ENCODE data around the gene RREB1.

Gene RREB1

GRCh38 chr6:7224731-7225130 is 117.0 kb downstream of the RREB1 start:
- DNase-seq (ENCODE audit: low spot score): no peak

GRCh38 chr6:7228662-7229375 is 121.1 kb downstream of the RREB1 start:
- DNase-seq (ENCODE audit: low spot score): no peak

DNA sequence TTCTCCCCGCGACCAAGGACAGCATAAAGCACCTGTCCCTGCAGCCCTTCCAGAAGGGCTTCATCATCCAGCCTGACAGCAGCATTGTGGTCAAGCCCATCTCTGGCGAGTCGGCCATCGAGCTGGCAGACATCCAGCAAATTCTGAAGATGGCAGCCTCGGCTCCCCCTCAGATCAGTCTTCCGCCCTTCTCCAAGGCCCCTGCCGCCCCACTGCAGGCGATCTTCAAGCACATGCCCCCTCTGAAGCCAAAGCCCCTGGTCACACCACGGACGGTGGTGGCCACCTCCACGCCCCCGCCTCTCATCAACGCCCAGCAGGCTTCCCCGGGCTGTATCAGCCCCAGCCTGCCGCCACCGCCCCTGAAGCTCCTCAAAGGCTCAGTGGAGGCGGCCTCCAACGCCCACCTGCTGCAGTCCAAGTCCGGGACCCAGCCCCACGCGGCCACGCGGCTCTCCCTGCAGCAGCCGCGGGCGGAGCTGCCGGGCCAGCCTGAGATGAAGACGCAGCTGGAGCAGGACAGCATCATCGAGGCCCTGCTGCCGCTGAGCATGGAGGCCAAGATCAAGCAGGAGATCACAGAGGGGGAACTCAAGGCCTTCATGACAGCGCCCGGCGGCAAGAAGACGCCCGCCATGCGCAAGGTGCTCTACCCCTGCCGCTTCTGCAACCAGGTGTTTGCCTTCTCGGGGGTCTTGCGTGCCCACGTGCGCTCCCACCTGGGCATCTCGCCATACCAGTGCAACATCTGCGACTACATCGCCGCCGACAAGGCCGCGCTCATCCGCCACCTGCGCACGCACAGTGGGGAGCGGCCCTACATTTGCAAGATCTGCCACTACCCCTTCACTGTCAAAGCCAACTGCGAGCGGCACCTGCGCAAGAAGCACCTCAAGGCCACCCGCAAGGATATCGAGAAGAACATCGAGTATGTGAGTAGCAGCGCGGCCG is 121.9 kb downstream of the RREB1 start:
- no peak for DNase-seq (ENCODE audit: low spot score)

DNA sequence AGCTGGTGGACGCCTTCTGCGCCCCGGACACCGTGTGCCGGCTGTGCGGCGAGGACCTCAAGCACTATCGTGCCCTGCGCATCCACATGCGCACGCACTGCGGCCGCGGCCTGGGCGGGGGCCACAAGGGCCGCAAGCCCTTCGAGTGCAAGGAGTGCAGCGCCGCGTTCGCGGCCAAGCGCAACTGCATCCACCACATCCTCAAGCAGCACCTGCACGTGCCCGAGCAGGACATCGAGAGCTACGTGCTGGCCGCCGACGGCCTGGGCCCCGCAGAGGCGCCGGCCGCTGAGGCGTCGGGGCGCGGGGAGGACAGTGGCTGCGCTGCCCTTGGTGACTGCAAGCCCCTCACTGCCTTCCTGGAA is 122.5 kb downstream of the RREB1 start:
- no peak for DNase-seq (ENCODE audit: low spot score)

DNA sequence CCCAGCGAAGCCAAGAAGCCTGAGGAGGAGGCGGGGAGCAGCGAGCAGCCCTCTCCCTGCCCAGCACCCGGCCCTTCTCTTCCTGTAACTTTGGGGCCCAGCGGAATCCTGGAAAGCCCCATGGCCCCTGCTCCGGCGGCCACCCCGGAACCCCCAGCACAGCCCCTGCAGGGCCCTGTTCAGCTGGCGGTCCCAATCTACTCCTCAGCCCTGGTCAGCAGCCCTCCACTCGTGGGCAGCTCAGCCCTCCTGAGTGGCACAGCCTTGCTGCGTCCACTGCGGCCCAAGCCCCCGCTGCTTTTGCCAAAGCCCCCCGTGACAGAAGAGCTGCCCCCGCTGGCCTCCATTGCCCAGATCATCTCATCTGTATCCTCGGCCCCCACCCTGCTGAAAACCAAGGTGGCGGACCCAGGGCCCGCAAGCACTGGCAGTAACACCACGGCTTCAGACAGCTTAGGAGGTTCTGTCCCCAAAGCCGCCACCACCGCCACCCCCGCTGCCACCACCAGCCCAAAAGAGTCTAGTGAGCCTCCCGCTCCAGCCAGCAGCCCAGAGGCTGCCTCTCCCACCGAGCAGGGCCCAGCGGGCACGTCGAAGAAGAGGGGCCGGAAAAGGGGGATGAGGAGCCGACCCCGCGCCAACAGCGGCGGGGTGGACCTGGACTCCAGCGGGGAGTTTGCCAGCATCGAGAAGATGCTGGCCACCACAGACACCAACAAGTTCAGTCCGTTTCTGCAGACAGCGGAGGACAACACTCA is 123.4 kb downstream of the RREB1 start:
- no peak for DNase-seq (ENCODE audit: low spot score)

GRCh38 chr6:7232351-7232750 is 124.6 kb downstream of the RREB1 start:
- no peak for DNase-seq (ENCODE audit: low spot score)

DNA sequence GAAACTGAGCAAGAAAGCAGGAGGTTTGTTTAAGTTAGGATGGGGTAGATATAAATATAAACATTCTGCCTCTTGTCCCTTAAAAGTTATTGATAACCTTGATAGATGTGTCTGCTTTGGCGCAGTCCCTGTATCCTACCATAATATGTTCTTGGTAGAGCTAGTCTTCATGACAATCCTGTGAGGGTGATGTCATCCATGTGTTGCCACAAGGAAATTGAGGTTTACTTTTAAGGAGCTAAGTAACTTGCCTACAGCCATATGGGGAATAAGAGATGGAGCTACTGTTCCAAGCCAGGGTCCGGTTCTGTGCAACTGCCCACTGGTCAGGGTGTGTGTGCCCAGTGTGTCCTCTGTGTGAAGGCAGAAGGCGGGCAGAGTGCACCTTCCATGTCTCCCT is 126.8 kb downstream of the RREB1 start:
- no peak for DNase-seq (ENCODE audit: low spot score)

- no peak for DNase-seq (ENCODE audit: low spot score)
Measured at GRCh38 chr6:7235712-7236305, 128.0 kb downstream of the RREB1 start.

- DNase-seq (ENCODE audit: low spot score): no peak
Measured at GRCh38 chr6:7236306-7237209, 128.8 kb downstream of the RREB1 start.

GRCh38 chr6:7237653-7238188 is 130.0 kb downstream of the RREB1 start:
- DNase-seq (ENCODE audit: low spot score): no peak

- DNase-seq (ENCODE audit: low spot score): no peak
Measured at GRCh38 chr6:7238526-7238899, 130.8 kb downstream of the RREB1 start.

- DNase-seq (ENCODE audit: low spot score): no peak
Measured at GRCh38 chr6:7238900-7239589, 131.3 kb downstream of the RREB1 start.

DNA sequence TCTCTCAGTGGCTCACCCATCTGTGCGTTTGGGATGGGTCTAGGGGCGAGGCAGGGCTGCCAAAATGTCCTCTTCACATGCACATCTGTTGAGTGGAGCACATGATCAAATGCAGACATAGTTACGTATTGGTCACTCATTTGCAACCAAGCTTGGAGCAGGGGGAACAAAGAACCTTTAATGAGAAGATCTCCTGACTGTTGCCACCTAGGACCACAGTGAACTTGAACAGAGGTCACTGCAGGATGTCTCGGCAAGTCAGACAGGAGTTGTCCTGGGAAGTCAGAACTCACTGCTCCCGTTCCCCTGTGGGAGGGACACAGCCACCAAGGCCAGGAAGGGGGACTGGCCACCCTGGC is 131.8 kb downstream of the RREB1 start:
- DNase-seq (ENCODE audit: low spot score): no peak

- DNase-seq (ENCODE audit: low spot score): no peak
Measured at GRCh38 chr6:7240351-7240750, 132.6 kb downstream of the RREB1 start.

GRCh38 chr6:7241160-7241559 is 133.4 kb downstream of the RREB1 start:
- DNase-seq (ENCODE audit: low spot score): no peak

DNA sequence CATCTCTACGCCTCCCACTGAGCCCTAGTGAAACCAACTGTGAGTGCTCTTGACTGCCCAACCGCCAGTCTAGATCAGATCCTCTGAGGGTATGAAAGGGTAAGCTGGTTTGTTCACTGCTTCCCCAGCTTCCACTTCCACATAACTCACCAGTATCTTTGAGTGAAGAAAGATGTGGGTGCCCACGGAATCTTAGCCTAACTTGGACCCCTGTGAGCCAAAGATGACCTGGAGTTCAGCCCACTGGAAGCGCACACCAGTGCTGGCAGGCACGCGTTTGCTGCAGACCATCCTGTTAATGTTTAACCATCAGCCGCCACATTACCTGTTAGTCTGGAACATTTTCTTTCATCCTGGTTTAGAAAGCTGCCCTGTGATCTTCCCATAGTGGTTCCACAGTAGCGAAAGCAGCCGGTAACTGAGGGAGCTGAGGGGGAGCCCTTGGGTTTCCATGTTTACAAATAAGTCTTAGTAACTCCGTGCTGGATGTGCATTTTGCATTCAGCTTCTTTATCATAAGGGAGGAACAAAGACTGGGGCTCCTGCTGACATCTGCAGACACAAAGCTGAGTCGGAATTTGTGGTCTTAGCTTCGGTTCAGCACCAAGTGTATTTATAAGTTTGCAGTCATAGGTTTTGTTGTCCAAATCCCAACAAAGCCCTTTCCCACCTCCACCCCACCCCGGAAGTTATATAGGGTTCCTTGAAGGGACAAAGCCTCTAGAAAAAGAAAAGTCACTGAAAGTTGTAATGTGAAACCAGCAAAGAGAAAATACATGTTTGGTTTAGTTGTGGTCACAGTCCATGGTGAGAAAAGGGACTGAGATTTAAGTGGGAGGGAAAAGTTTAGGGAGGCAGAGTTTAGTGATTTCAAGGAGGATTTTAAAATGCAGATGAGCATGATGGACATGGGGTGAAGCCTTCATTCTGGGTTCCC is 134.2 kb downstream of the RREB1 start:
- peak; percentile 60 for DNase-seq (ENCODE audit: low spot score)

- DNase-seq (ENCODE audit: low spot score): peak; percentile 59
Measured at GRCh38 chr6:7242835-7243178, 135.0 kb downstream of the RREB1 start.

GRCh38 chr6:7243179-7243981 is 135.6 kb downstream of the RREB1 start:
- no peak for DNase-seq (ENCODE audit: low spot score)
